ENCODE data around the gene MYOM1.
"Not testable (repeated sequence)": the region's sequence is repeated elsewhere in the genome, so short reads cannot be mapped to it uniquely, and the experiment has no call there.

MYOM1 gene

GRCh38 chr18:3073353-3073752 lies 146.4 kb downstream of the MYOM1 start:
- DNase-seq: not testable (repeated sequence)

GRCh38 chr18:3071676-3072075 lies 148.1 kb downstream of the MYOM1 start:
- DNase-seq: no peak

- no peak for DNase-seq
These were observed 149.9 kb downstream of the MYOM1 start for GRCh38 chr18:3069671-3070433.

GRCh38 chr18:3067722-3068121 lies 152.0 kb downstream of the MYOM1 start:
- DNase-seq: no peak

- no peak for DNase-seq
These were observed 152.6 kb downstream of the MYOM1 start for GRCh38 chr18:3067165-3067661.

GRCh38 chr18:3066341-3067110 lies 153.2 kb downstream of the MYOM1 start:
- no peak for DNase-seq

GRCh38 chr18:3063766-3064165 lies 156.0 kb downstream of the MYOM1 start:
- DNase-seq: not testable (repeated sequence)

- no peak for DNase-seq
These were observed 156.7 kb downstream of the MYOM1 start for GRCh38 chr18:3062798-3063680.

GRCh38 chr18:3061581-3062312 lies 158.0 kb downstream of the MYOM1 start:
- DNase-seq: no peak

GRCh38 chr18:3060667-3061580 lies 158.8 kb downstream of the MYOM1 start:
- no peak for DNase-seq

GRCh38 chr18:3059272-3059671 lies 160.5 kb downstream of the MYOM1 start:
- DNase-seq: no peak

GRCh38 chr18:3058328-3059191 lies 161.2 kb downstream of the MYOM1 start:
- DNase-seq: no peak

GRCh38 chr18:3057526-3057925 lies 162.2 kb downstream of the MYOM1 start:
- DNase-seq: no peak

- no peak for DNase-seq
These were observed 163.5 kb downstream of the MYOM1 start for GRCh38 chr18:3056311-3056710.

- no peak for DNase-seq
These were observed 164.0 kb downstream of the MYOM1 start for GRCh38 chr18:3055816-3056215.

- DNase-seq: no peak
These were observed 164.5 kb downstream of the MYOM1 start for GRCh38 chr18:3055186-3055728.

- DNase-seq: no peak
These were observed 165.0 kb downstream of the MYOM1 start for GRCh38 chr18:3054780-3055179.

GRCh38 chr18:3054214-3054613 lies 165.6 kb downstream of the MYOM1 start:
- no peak for DNase-seq

GRCh38 chr18:3053081-3053480 lies 166.7 kb downstream of the MYOM1 start:
- DNase-seq: no peak

GRCh38 chr18:3052411-3052758 lies 167.4 kb downstream of the MYOM1 start:
- DNase-seq: no peak
